ENCODE data around the gene DSN1.

DNA sequence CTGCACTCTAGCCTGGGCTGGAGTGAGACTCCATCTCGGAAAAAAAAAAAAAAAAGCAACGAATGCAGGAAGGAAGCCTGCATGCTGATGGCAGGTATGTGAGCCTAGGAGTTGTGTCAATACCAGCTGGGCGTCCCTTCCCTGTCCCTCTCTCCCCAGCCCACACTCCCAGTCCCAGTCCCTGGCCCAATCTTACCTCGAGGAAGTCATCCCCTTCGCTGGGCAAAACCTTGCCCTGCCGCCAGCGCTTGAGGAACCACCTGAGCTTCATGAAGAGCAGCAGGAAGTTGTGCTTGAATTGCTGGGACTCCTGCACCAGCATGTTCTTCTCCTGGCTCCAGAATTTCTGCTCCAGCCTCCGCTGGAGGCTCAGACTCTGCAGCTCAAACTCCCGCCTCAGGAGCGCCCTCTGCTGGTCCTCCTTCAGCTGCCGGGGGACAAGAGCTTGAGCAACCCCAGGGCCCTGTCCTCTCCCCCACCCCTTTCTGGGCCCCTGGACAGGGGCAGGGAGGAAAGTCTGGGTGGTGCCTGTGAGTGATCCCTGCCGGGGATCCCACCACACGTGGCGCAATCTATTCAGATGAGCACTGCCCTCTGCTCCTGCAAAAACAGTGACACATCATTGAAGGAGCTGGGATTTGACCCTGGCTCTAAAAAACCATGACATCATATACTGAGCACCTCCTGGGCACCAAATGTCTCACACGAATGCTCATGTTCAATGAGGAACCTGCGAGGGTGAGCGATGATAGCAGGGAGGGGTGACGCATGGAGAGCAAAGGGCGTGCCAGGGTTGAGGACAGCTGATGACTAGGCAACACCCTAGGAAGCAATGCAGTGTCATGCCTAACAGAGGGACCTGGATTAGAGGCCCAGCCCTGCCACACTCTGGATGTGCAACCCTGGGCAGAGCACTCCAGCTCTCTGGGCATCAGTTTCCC is 35.0 kb upstream of the DSN1 start:
- TF ChIP-seq, protein P1, sequence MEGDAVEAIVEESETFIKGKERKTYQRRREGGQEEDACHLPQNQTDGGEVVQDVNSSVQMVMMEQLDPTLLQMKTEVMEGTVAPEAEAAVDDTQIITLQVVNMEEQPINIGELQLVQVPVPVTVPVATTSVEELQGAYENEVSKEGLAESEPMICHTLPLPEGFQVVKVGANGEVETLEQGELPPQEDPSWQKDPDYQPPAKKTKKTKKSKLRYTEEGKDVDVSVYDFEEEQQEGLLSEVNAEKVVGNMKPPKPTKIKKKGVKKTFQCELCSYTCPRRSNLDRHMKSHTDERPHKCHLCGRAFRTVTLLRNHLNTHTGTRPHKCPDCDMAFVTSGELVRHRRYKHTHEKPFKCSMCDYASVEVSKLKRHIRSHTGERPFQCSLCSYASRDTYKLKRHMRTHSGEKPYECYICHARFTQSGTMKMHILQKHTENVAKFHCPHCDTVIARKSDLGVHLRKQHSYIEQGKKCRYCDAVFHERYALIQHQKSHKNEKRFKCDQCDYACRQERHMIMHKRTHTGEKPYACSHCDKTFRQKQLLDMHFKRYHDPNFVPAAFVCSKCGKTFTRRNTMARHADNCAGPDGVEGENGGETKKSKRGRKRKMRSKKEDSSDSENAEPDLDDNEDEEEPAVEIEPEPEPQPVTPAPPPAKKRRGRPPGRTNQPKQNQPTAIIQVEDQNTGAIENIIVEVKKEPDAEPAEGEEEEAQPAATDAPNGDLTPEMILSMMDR (IDR thresholded peaks at IDR 0.05) = peak; percentile 94
- TF ChIP-seq ZFX (IDR thresholded peaks at IDR 0.05; ENCODE audit: borderline replicate concordance) = no peak

All from 22Rv1 (cell line).